Aorta (tissue), 5 donors: ENCODE results near the gene SNRNP48. TPM values are rescaled to one million over a fixed set of nuclear protein-coding genes. Genes with fewer than 3 reads are reported as not detected.

Experiments used
- ATAC-seq: fragments of 200-7000 bp; cut with Tn5 transposase; one replicate; pipeline ENCODE4 v1.9.1; 2022; ENCODE audit warnings: moderate library complexity; ENCODE audit not compliant: low FRiP score
- DNase-seq, 2 donors: peaks; one replicate each; pipeline ENCODE4 v3.0.0-alpha.2; 2020
- H3K27ac ChIP-seq, 2 donors: one replicate each; pipeline ENCODE4 v1.5.1; 2013; ENCODE audit warnings: low read length in 2 of 2, mild to moderate bottlenecking in 2 of 2, moderate library complexity in 2 of 2, control low read depth in 1 of 2, inconsistent platforms in 1 of 2, low read depth in 1 of 2
- H3K27me3 ChIP-seq, 2 donors: one replicate each; pipeline ENCODE4 v1.6.1; 2013; ENCODE audit warnings: control low read depth in 1 of 2, low read length in 1 of 2, mild to moderate bottlenecking in 1 of 2, moderate library complexity in 1 of 2; ENCODE audit not compliant: insufficient read depth in 2 of 2, control insufficient read depth in 1 of 2
- H3K36me3 ChIP-seq, 2 donors: one replicate each; pipeline ENCODE4 v1.6.1; 2013; ENCODE audit warnings: control low read depth in 1 of 2, low read length in 1 of 2, mild to moderate bottlenecking in 1 of 2; ENCODE audit not compliant: insufficient read depth in 2 of 2, control insufficient read depth in 1 of 2
- H3K4me1 ChIP-seq, 2 donors: one replicate each; pipeline ENCODE4 v1.6.1; 2013; ENCODE audit warnings: low read length in 2 of 2, control low read depth in 1 of 2, mild to moderate bottlenecking in 1 of 2, moderate library complexity in 1 of 2; ENCODE audit not compliant: insufficient read depth in 2 of 2, control insufficient read depth in 1 of 2
- H3K4me3 ChIP-seq, 2 donors: one replicate each; pipeline ENCODE4 v1.5.1; 2013; ENCODE audit warnings: low read length in 2 of 2, control low read depth in 1 of 2, mild to moderate bottlenecking in 1 of 2
- H3K9me3 ChIP-seq: one replicate; pipeline ENCODE4 v1.6.1; 2013; ENCODE audit warnings: mild to moderate bottlenecking, low read length; ENCODE audit not compliant: control insufficient read depth
- WGBS, 2 donors: extraction: QIAGEN DNeasy Blood & Tissue Kit; methylation state at CpG; one replicate each; pipeline ENCODE4 v1.1.7; 2013; 5-methylcytosine and 5-hydroxymethylcytosine counted together
- intact Hi-C, 2 donors: fragments of 100-400 bp; cut with DNase I; formaldehyde crosslinking; loops; one replicate each; pipeline versions ENCODE4 v1.14.2 to v1.15.0; 2022
- polyA plus RNA-seq, 2 donors: library from polyadenylated mRNA; stranded (reverse); fragments of 200-250 nt; gene quantifications; one replicate each; pipeline ENCODE4 v1.2.3, GENCODE V29; 2013
- total RNA-seq, 2 donors: library from RNA; stranded (reverse); fragmentation: NEBNext Ultra II Directional; extraction: Animal tissue kit (Norgen Biotek cat#: 25700); gene quantifications; one replicate each; pipeline ENCODE4 v1.2.1, GENCODE V29; 2021
- donor health status: healthy with polysubstance abuse.
- donor health status: Bipolar disorder and iron deficiency.
- donor health status: DM: no; HTN: no; CAD: no.
- donor health status: DM: no; HTN: no; CAD: no.
- donor health status: DM: yes; HTN: yes; CAD: no.

Gene SNRNP48
- total and polyA plus RNA-seq, 4 donors = 7.0 to 15.2 (median 8.4) TPM

GRCh38 chr6:7652957-7653356 lies 63.0 kb downstream of the SNRNP48 start:
- no peak overlapping the region for H3K4me3 ChIP-seq
- H3K27ac ChIP-seq = no peak overlapping the region
- no peaks in the 10 kb centered on the region for H3K36me3 ChIP-seq
- 90 to 95% methylated on average over 3 of the region's 3 CpGs for WGBS, 2 donors
- H3K9me3 ChIP-seq = no peaks in the 10 kb centered on the region
- H3K4me1 ChIP-seq = no peaks in the 10 kb centered on the region
- ATAC-seq (no peak), DNase-seq (no peak)
- intact Hi-C loops = no loop called here
- no peaks in the 10 kb centered on the region for H3K27me3 ChIP-seq

- intact Hi-C loops = no loop called here
- no peak overlapping the region for H3K4me3 ChIP-seq
- ATAC-seq = no peak
- H3K27ac ChIP-seq = no peak overlapping the region
- H3K4me1 ChIP-seq = no peaks in the 10 kb centered on the region
- no peaks in the 10 kb centered on the region for H3K27me3 ChIP-seq
- H3K36me3 ChIP-seq = no peaks in the 10 kb centered on the region
- WGBS, 2 donors = 69 to 71% methylated on average over 1 of the region's 1 CpG
- DNase-seq = no peak
- H3K9me3 ChIP-seq = no peaks in the 10 kb centered on the region
Observed at GRCh38 chr6:7656355-7656754, 66.4 kb downstream of the SNRNP48 start.

- no peak for DNase-seq
- Histone ChIP-seq H3K27me3 (no peaks in the 10 kb centered on the region), H3K27ac (no peak overlapping the region), H3K36me3 (no peaks in the 10 kb centered on the region), H3K4me3 (no peak overlapping the region), H3K9me3 (no peaks in the 10 kb centered on the region), H3K4me1 (no peaks in the 10 kb centered on the region)
- 81 to 84% methylated on average over 4 of the region's 4 CpGs for WGBS, 2 donors
- intact Hi-C loops = no loop called here
- no peak for ATAC-seq
Observed at GRCh38 chr6:7658543-7658942, 68.5 kb downstream of the SNRNP48 start.

GRCh38 chr6:7661364-7661763 lies 71.4 kb downstream of the SNRNP48 start:
- no peak for ATAC-seq
- 76 to 96% methylated on average over 3 of the region's 3 CpGs for WGBS, 2 donors
- no peaks in the 10 kb centered on the region for H3K27me3 ChIP-seq
- H3K4me1 ChIP-seq = no peaks in the 10 kb centered on the region
- no peak for DNase-seq
- H3K4me3 ChIP-seq = no peak overlapping the region
- H3K36me3 ChIP-seq = no peaks in the 10 kb centered on the region
- intact Hi-C loops = no loop called here
- H3K9me3 ChIP-seq = peaks cover 1% of the 10 kb centered on the region
- no peak overlapping the region for H3K27ac ChIP-seq

Other genes starting within 250 kb of the SNRNP48 start
- not detected for gene CAGE1, start 200.5 kb upstream of the SNRNP48 start, total RNA-seq
- not detected for gene CAGE1, start 200.5 kb upstream of the SNRNP48 start, polyA plus RNA-seq
- gene RIOK1, start 200.4 kb upstream of the SNRNP48 start, total RNA-seq = 10 to 100 TPM; 20.3 to 20.9 TPM
- 10 to 100 TPM; 12.0 to 12.8 TPM for gene RIOK1, start 200.4 kb upstream of the SNRNP48 start, polyA plus RNA-seq
- 1 to 10 TPM; 4.1 to 6.3 TPM for gene DSP, start 48.5 kb upstream of the SNRNP48 start, total RNA-seq
- gene DSP, start 48.5 kb upstream of the SNRNP48 start, polyA plus RNA-seq = 10 to 100 TPM in 1 of 2 donors, under 1 TPM in 1; 0.41 to 22.8 TPM
- gene BMP6, start 135.9 kb downstream of the SNRNP48 start, total RNA-seq = 1 to 10 TPM; 1.2 to 5.2 TPM
- gene BMP6, start 135.9 kb downstream of the SNRNP48 start, polyA plus RNA-seq = 1 to 10 TPM; 3.6 to 4.4 TPM